HCT116 (cell line): ENCODE results near the gene HCAR3. TPM values are rescaled to one million over a fixed set of nuclear protein-coding genes. Genes with fewer than 3 reads are reported as not detected.

Experiments used
- ATAC-seq: fragments of 200-7000 bp; cut with Tn5 transposase; 2 replicates; pipeline ENCODE4 v1.9.1; 2020; ENCODE audit warnings: mild to moderate bottlenecking, moderate library complexity
- BruUV-seq: library from RNA; stranded (reverse); fragments of 400-500 nt; replicated peaks from 2 replicates; lab custom pipeline; 2021; lab: Mats Ljungman, UMichigan
- CTCF ChIA-PET: fragments of 300-600 bp; sonication (Branson Sonifier 250); formaldehyde crosslinking; loops from one replicate; lab custom pipeline; 2021; ENCODE audit warnings: antibody characterized with exemption; lab: Charles Lee
- POLR2A ChIA-PET: fragments of 300-600, 350-600 bp; sonication (Branson Sonifier 250); formaldehyde crosslinking; loops from one replicate; lab custom pipeline; 2021; ENCODE audit warnings: antibody characterized with exemption; lab: Charles Lee
- RAD21 ChIA-PET, 2 experiments: fragments of 300-600 bp; sonication (Branson Sonifier 250); formaldehyde crosslinking; loops; one replicate each; lab custom pipeline; 2023; ENCODE audit warnings: low total read pairs in 2 of 2; ENCODE audit not compliant: uncharacterized antibody in 2 of 2, unreplicated experiment in 2 of 2, low non-redundant PET in 1 of 2; lab: Charles Lee
- DNase-seq: peaks from one replicate; pipeline ENCODE4 v3.0.0-alpha.2; 2010; ENCODE audit warnings: low read depth, low spot score
- H2AFZ ChIP-seq: fragments of 200-600 bp; shearing (Covaris generic), sonication (generic); 2 replicates; pipeline ENCODE4 v1.6.1; 2017; ENCODE audit warnings: low read depth, mixed run types, mixed read lengths, antibody characterized with exemption, low read length; ENCODE audit not compliant: poor library complexity, severe bottlenecking
- H3K27ac ChIP-seq: 2 replicates; pipeline ENCODE4 v1.5.1; 2012; ENCODE audit warnings: low read depth, low read length
- H3K27me3 ChIP-seq: fragments of 200-600 bp; sonication (generic); 2 replicates; pipeline ENCODE4 v1.6.1; 2016; ENCODE audit warnings: mixed run types, low read length, mixed read lengths; ENCODE audit not compliant: insufficient read depth
- H3K36me3 ChIP-seq, 2 experiments: fragments of 200-500 bp in 1 of 2; fragments of 200-600 bp in 1 of 2; sonication (Bioruptor generic) in 1 of 2; sonication (generic) in 1 of 2; 2 replicates each; pipeline versions ENCODE4 v1.5.1 to v1.6.1; 2014 to 2016; ENCODE audit warnings: low read length in 2 of 2, inconsistent platforms in 1 of 2, mixed read lengths in 1 of 2, mixed run types in 1 of 2; ENCODE audit not compliant: insufficient read depth in 2 of 2, control insufficient read depth in 1 of 2
- H3K4me1 ChIP-seq, 2 experiments: fragments of 200-600 bp in 1 of 2; sonication (generic) in 1 of 2; 2 replicates each; pipeline versions ENCODE4 v1.5.1 to v1.6.1; 2012 to 2017; ENCODE audit warnings: low read length in 2 of 2, inconsistent platforms in 1 of 2, mild to moderate bottlenecking in 1 of 2, mixed read lengths in 1 of 2, mixed run types in 1 of 2, moderate library complexity in 1 of 2; ENCODE audit not compliant: insufficient read depth in 2 of 2, control insufficient read depth in 1 of 2
- H3K4me2 ChIP-seq: fragments of 200-600 bp; sonication (generic); 2 replicates; pipeline ENCODE4 v1.6.1; 2017; ENCODE audit warnings: mixed run types, low read length, mixed read lengths
- H3K4me3 ChIP-seq, 2 experiments: fragments of 200-600 bp in 1 of 2; sonication (generic) in 1 of 2; replicated peaks in 1 of 2; 2 replicates each; pipeline ENCODE4 v1.5.1; 2011 to 2016; ENCODE audit warnings: low read length in 2 of 2, control low read depth in 1 of 2, low read depth in 1 of 2, mild to moderate bottlenecking in 1 of 2, mixed read lengths in 1 of 2, mixed run types in 1 of 2
- H3K79me2 ChIP-seq: fragments of 200-600 bp; sonication (generic); 2 replicates; pipeline ENCODE4 v1.6.1; 2017; ENCODE audit warnings: mild to moderate bottlenecking, mixed run types, low read length, moderate library complexity, mixed read lengths; ENCODE audit not compliant: insufficient read depth
- H3K9ac ChIP-seq: fragments of 200-600 bp; sonication (generic); 2 replicates; pipeline ENCODE4 v1.6.1; 2016; ENCODE audit warnings: low read length, mixed read lengths
- H3K9me2 ChIP-seq: fragments of 200-600 bp; sonication (generic), shearing (Covaris generic); 2 replicates; pipeline ENCODE4 v1.6.1; 2017; ENCODE audit warnings: mixed run types, mild to moderate bottlenecking, moderate library complexity; ENCODE audit not compliant: insufficient read depth
- H3K9me3 ChIP-seq, 2 experiments: fragments of 200-500 bp in 1 of 2; fragments of 200-600 bp in 1 of 2; sonication (Bioruptor generic) in 1 of 2; sonication (generic) in 1 of 2; 2 replicates each; pipeline ENCODE4 v1.6.1; 2014 to 2017; ENCODE audit warnings: low read length in 2 of 2, mixed read lengths in 2 of 2, inconsistent platforms in 1 of 2, low read depth in 1 of 2, mild to moderate bottlenecking in 1 of 2, mixed run types in 1 of 2, moderate library complexity in 1 of 2; ENCODE audit not compliant: control insufficient read depth in 1 of 2, insufficient read depth in 1 of 2
- H4K20me1 ChIP-seq: fragments of 200-600 bp; sonication (generic), shearing (Covaris generic); 2 replicates; pipeline ENCODE4 v1.6.1; 2017; ENCODE audit warnings: mixed run types, mild to moderate bottlenecking, moderate library complexity; ENCODE audit not compliant: insufficient read depth
- EGR1 ChIP-seq: IDR thresholded peaks from 2 replicates; pipeline ENCODE4 v1.6.1; 2012; ENCODE audit warnings: low read depth
- EZH2phosphoT487 ChIP-seq: fragments of 200-600 bp; IDR thresholded peaks from 2 replicates; pipeline ENCODE4 v1.6.1; 2018; ENCODE audit warnings: antibody characterized with exemption, borderline replicate concordance
- FOSL1 ChIP-seq: IDR thresholded peaks from 2 replicates; pipeline ENCODE4 v1.6.1; 2012; ENCODE audit warnings: low read depth
- JUND ChIP-seq: IDR thresholded peaks from 2 replicates; pipeline ENCODE4 v1.6.1; 2012
- POLR2A ChIP-seq: IDR thresholded peaks from 2 replicates; pipeline ENCODE4 v1.7.0; 2011; ENCODE audit warnings: borderline replicate concordance; ENCODE audit not compliant: insufficient read depth, insufficient read length; ENCODE audit errors: extremely low read depth
- POLR2AphosphoS5 ChIP-seq: IDR thresholded peaks from 2 replicates; pipeline ENCODE4 v1.6.1; 2011; ENCODE audit warnings: mild to moderate bottlenecking, low read depth, low read length, moderate library complexity
- RAD21 ChIP-seq: IDR thresholded peaks from 2 replicates; pipeline ENCODE4 v1.6.1; 2012; ENCODE audit warnings: low read depth, mild to moderate bottlenecking
- REST ChIP-seq: IDR thresholded peaks from 2 replicates; pipeline ENCODE4 v1.6.1; 2012; ENCODE audit warnings: low read depth
- SIN3A ChIP-seq: IDR thresholded peaks from 2 replicates; pipeline ENCODE4 v1.6.1; 2012; ENCODE audit warnings: low read depth
- SP1 ChIP-seq: IDR thresholded peaks from 2 replicates; pipeline ENCODE4 v1.6.1; 2012; ENCODE audit warnings: low read depth
- TCF7L2 ChIP-seq: IDR thresholded peaks from 2 replicates; pipeline ENCODE4 v1.7.0; 2011; ENCODE audit warnings: borderline replicate concordance, inconsistent platforms; ENCODE audit not compliant: insufficient read depth, insufficient read length; ENCODE audit errors: extremely low read depth
- YY1 ChIP-seq: IDR thresholded peaks from 2 replicates; pipeline ENCODE4 v1.6.1; 2011; ENCODE audit warnings: low read length, low read depth, moderate library complexity, mild to moderate bottlenecking; ENCODE audit not compliant: insufficient replicate concordance; ENCODE audit errors: extremely low read depth
- ZBTB33 ChIP-seq: IDR thresholded peaks from 2 replicates; pipeline ENCODE4 v1.6.1; 2011; ENCODE audit warnings: mild to moderate bottlenecking, low read length, moderate library complexity; ENCODE audit not compliant: insufficient replicate concordance; ENCODE audit errors: extremely low read depth
- ZFX ChIP-seq: fragments of 450-650 bp; IDR thresholded peaks from 2 replicates; pipeline ENCODE4 v1.6.1; 2017
- ZNF274 ChIP-seq: fragments of 200-500 bp; sonication (Bioruptor generic); IDR thresholded peaks from 2 replicates; pipeline ENCODE4 v1.6.1; 2014; ENCODE audit warnings: mild to moderate bottlenecking, low read depth, low read length, inconsistent platforms
- intact Hi-C: fragments of 100-400 bp; cut with micrococcal nuclease; formaldehyde crosslinking; loops from 2 replicates; pipeline ENCODE4 v1.10.0; 2022
- total RNA-seq: library from RNA; stranded (reverse); gene quantifications from one replicate; pipeline ENCODE4 v1.2.1, GENCODE V29; 2021; ENCODE audit not compliant: unreplicated experiment
- TF ChIP-seq, protein P1 (sequence below): IDR thresholded peaks from 2 replicates; pipeline ENCODE4 v1.6.1; 2012

HCAR3 gene
- total RNA-seq, 1 experiment from 2014 or later = not detected

DNA sequence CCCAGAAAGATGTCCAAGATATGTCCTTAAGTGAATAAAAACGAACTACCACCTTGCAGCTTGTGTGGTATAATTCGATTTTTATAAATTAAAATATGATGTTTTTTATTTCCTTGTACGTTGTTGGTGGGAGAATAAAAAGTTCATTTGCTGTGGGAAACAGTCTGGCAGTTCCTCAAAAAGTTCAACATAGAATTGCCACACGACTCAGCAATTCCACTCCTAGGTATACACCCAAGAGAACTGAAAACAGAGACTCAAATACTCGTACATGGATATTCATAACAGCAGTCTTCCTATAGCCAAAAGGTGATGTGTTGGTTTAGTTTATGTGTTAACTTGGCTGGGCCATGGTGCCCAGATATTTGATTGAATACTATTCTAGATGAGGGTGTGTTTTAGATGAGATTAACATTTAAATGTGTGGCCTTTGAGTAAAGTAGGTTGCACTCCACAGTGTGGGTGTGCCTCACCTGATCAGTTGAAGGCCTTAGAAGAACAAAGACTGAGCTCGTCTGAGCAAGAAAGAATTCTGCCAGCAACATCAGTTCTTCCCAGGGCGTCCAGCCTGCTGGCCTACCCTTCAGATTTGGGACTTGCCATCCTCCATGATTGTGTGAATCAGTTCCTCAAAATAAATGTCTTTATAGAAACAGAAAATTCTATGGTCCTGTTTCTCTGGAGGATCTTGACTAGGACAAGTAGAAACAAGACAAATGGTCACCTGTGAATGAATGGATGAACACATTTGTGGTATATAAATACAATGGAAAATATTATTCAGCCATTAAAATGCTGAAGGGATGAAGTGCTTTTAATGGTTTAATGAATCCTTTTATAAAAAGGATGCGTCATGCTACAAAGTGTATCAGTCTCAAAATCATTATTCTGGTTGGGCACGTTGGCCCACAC lies 30.9 kb upstream of the HCAR3 start:
- no peak for ATAC-seq
- TF ChIP-seq ZBTB33 (no peak), REST (no peak), SIN3A (no peak), JUND (no peak), ZNF274 (no peak), EZH2phosphoT487 (no peak), ZFX (no peak), POLR2AphosphoS5 (no peak), YY1 (no peak), SP1 (no peak), FOSL1 (no peak), TCF7L2 (no peak), EGR1 (no peak), POLR2A (no peak), RAD21 (no peak)
- TF ChIP-seq, protein P1, sequence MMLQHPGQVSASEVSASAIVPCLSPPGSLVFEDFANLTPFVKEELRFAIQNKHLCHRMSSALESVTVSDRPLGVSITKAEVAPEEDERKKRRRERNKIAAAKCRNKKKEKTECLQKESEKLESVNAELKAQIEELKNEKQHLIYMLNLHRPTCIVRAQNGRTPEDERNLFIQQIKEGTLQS = no peak
- no peaks in the 10 kb centered on the region for H3K9me2 ChIP-seq
- intact Hi-C loops = no loop called here
- no peaks in the 10 kb centered on the region for H4K20me1 ChIP-seq
- peaks cover 0 to 6% of the 10 kb centered on the region in 2 experiments; a peak in 2 of 4 replicates for H3K4me1 ChIP-seq
- no peaks in the 10 kb centered on the region for H3K79me2 ChIP-seq
- no peaks in the 10 kb centered on the region for H3K27me3 ChIP-seq
- no peak overlapping the region for H3K9ac ChIP-seq
- H2AFZ ChIP-seq = no peak overlapping the region
- no peak for DNase-seq
- RAD21 ChIA-PET = no interaction called here
- H3K27ac ChIP-seq = no peak overlapping the region
- H3K9me3 ChIP-seq = no peaks in the 10 kb centered on the region
- POLR2A ChIA-PET = no interaction called here
- no peak overlapping the region for H3K4me3 ChIP-seq
- no TSS peak for BruUV-seq
- H3K4me2 ChIP-seq = no peak overlapping the region
- CTCF ChIA-PET = no interaction called here
- no peaks in the 10 kb centered on the region for H3K36me3 ChIP-seq
